GM12878 (cell line): ENCODE data around the gene PLEKHG1. TPM values are rescaled to one million over a fixed set of nuclear protein-coding genes. Genes with fewer than 3 reads are reported as not detected.

Experiments
- BCL3 ChIP-seq: IDR thresholded peaks from 2 replicates; pipeline ENCODE4 v1.6.1; 2011; ENCODE audit warnings: borderline replicate concordance, low read depth, mild to moderate bottlenecking, moderate library complexity, low read length; ENCODE audit not compliant: insufficient read depth, poor library complexity, severe bottlenecking
- HCFC1 ChIP-seq: fragments of 150-350 bp; IDR thresholded peaks from 2 replicates; pipeline ENCODE4 v1.6.1; 2014; ENCODE audit warnings: low read length
- JUND ChIP-seq: IDR thresholded peaks from 2 replicates; pipeline ENCODE4 v1.6.1; 2012; ENCODE audit warnings: low read depth, mild to moderate bottlenecking, low read length, improper control_type of control experiment, moderate library complexity
- MTA2 ChIP-seq: fragments of 450-650 bp; IDR thresholded peaks from 2 replicates; pipeline ENCODE4 v1.6.1; 2016; ENCODE audit warnings: low read depth, mild to moderate bottlenecking, moderate library complexity
- PBX3 ChIP-seq: IDR thresholded peaks from 2 replicates; pipeline ENCODE4 v1.6.1; 2011; ENCODE audit warnings: mild to moderate bottlenecking, low read depth, low read length, moderate library complexity; ENCODE audit not compliant: insufficient replicate concordance
- RB1 ChIP-seq: fragments of 450-650 bp; formaldehyde crosslinking; IDR thresholded peaks from 2 replicates; pipeline ENCODE4 v1.6.1; 2017; ENCODE audit warnings: mild to moderate bottlenecking, borderline replicate concordance
- SPI1 ChIP-seq: IDR thresholded peaks from 2 replicates; pipeline ENCODE4 v1.6.1; 2011; ENCODE audit warnings: low read depth, mild to moderate bottlenecking, low read length, moderate library complexity, borderline replicate concordance; ENCODE audit not compliant: insufficient read depth
- SUPT20H ChIP-seq: IDR thresholded peaks from 2 replicates; pipeline ENCODE4 v1.6.1; 2011; ENCODE audit warnings: low read depth, mild to moderate bottlenecking, low read length, moderate library complexity, borderline replicate concordance; ENCODE audit not compliant: control insufficient read depth
- ZBED1 ChIP-seq: IDR thresholded peaks from 2 replicates; pipeline ENCODE4 v1.6.1; 2016; ENCODE audit warnings: borderline replicate concordance
- ZNF217 ChIP-seq: fragments of 450-650 bp; IDR thresholded peaks from 2 replicates; pipeline ENCODE4 v1.6.1; 2017; ENCODE audit warnings: antibody characterized with exemption, mild to moderate bottlenecking
- polyA plus RNA-seq, 11 experiments: library from polyadenylated mRNA; depleted of rRNA in 4 of 11; unstranded in 6 of 11; stranded (reverse) in 5 of 11; fragments of >200 nt; fragmentation: Nextera tagmentation in 4 of 11; fragmentation: Illumina TruSeq in 1 of 11; extraction: Ambion mirVana in 4 of 11; extraction: Trizol in 1 of 11; gene quantifications; 1 replicate in 1 of 11; 2 replicates in 10 of 11; pipeline versions ENCODE4 v1.2.1 to v1.2.3, GENCODE V29; 2011 to 2016; ENCODE audit warnings: inconsistent platforms in 2 of 11, missing spikeins in 2 of 11, low read depth in 1 of 11
- total RNA-seq, 4 experiments: library from RNA; depleted of rRNA in 3 of 4; stranded (reverse); fragments of >200 nt in 3 of 4; fragmentation: Illumina TruSeq in 1 of 4; extraction: Trizol in 1 of 4; gene quantifications; 2 replicates each; pipeline versions ENCODE4 v1.2.1 to v1.2.3, GENCODE V29; 2013 to 2021

Gene PLEKHG1
- total and polyA plus RNA-seq, 10 of the 15 experiments (the other 5 are each of a cell fraction or from before 2014, with no cell fraction given), result 0.77 to 17.2 (median 4.9) TPM

GRCh38 chr6:150622476-150622875 is 22.8 kb downstream of the PLEKHG1 start (continued):
- no peak for TF ChIP-seq BCL3
- TF ChIP-seq PBX3, result no peak
- TF ChIP-seq SPI1, result no peak
- TF ChIP-seq SUPT20H, result no peak
- TF ChIP-seq HCFC1, result no peak
- TF ChIP-seq JUND, result no peak
- TF ChIP-seq MTA2, result no peak
- TF ChIP-seq ZBED1, result no peak
- no peak for TF ChIP-seq RB1
- TF ChIP-seq ZNF217, result no peak
